Breast epithelium (tissue), 4 donors: ENCODE measurements around the gene NDOR1. TPM values are rescaled to one million over a fixed set of nuclear protein-coding genes. Genes with fewer than 3 reads are reported as not detected.

Experiments
- DNase-seq, 2 donors: peaks; one replicate each; pipeline ENCODE4 v3.0.0-alpha.2; 2019; ENCODE audit warnings: low spot score in 2 of 2
- H3K27ac ChIP-seq, 2 donors: fragments of 200-600 bp; sonication (generic) in 1 of 2; one replicate each; pipeline ENCODE4 v1.5.1; 2016 to 2019; ENCODE audit warnings: mild to moderate bottlenecking in 1 of 2
- H3K27me3 ChIP-seq, 2 donors: fragments of 200-600 bp; sonication (generic) in 1 of 2; one replicate each; pipeline versions ENCODE4 v1.5.1 to v1.6.0; 2017 to 2019; ENCODE audit warnings: control low read depth in 1 of 2, mild to moderate bottlenecking in 1 of 2
- H3K36me3 ChIP-seq: fragments of 200-600 bp; one replicate; pipeline ENCODE4 v1.5.1; 2019
- H3K4me1 ChIP-seq, 2 donors: fragments of 200-600 bp; sonication (generic); one replicate each; pipeline ENCODE4 v1.5.1; 2016 to 2019; ENCODE audit warnings: control low read depth in 1 of 2
- H3K4me3 ChIP-seq, 3 donors: fragments of 200-600 bp; sonication (generic); 1 replicate in 2 of 3; 2 replicates in 1 of 3; pipeline ENCODE4 v1.5.1; 2016 to 2019; ENCODE audit warnings: mild to moderate bottlenecking in 3 of 3, moderate library complexity in 2 of 3
- H3K9me3 ChIP-seq, 2 donors: fragments of 200-600 bp; sonication (generic) in 1 of 2; one replicate each; pipeline ENCODE4 v1.5.1; 2016 to 2019; ENCODE audit warnings: control low read depth in 1 of 2
- CTCF ChIP-seq, 3 donors: fragments of 450-650 bp; IDR thresholded peaks; one replicate each; pipeline ENCODE4 v1.5.1; 2016 to 2017; ENCODE audit warnings: antibody characterized with exemption in 3 of 3, mild to moderate bottlenecking in 3 of 3, moderate library complexity in 3 of 3
- POLR2A ChIP-seq: fragments of 450-650 bp; IDR thresholded peaks from one replicate; pipeline ENCODE4 v1.6.1; 2016; ENCODE audit warnings: antibody characterized with exemption, mild to moderate bottlenecking, moderate library complexity
- POLR2AphosphoS5 ChIP-seq, 3 donors: sonication (generic); formaldehyde crosslinking; IDR thresholded peaks; one replicate each; pipeline ENCODE4 v1.6.1; 2017; ENCODE audit warnings: antibody characterized with exemption in 3 of 3
- intact Hi-C: fragments of 100-400 bp; cut with DNase I; formaldehyde crosslinking; loops from one replicate; pipeline ENCODE4 v1.15.1; 2023; ENCODE audit warnings: low total_unique reads
- total RNA-seq, 3 donors: library from RNA; depleted of rRNA; stranded (reverse); fragments of >200 nt; gene quantifications; one replicate each; pipeline ENCODE4 v1.1.0, GENCODE V29; 2016

The NDOR1 gene
- total RNA-seq, 3 donors from 2014 or later, result 4.6 to 9.5 (median 7.2) TPM

GRCh38 chr9:137221506-137222111 is 16.1 kb downstream of the NDOR1 start:
- TF ChIP-seq POLR2A, result no peak
- no peak for TF ChIP-seq POLR2AphosphoS5 (IDR thresholded peaks at IDR 0.05)
- TF ChIP-seq CTCF (IDR thresholded peaks at IDR 0.05), result no peak
- Histone ChIP-seq H3K4me3 (peak overlapping the region; percentile 35 to 85 (median 77)), H3K9me3 (no peaks in the 10 kb centered on the region), H3K4me1 (peaks cover 7 to 27% of the 10 kb centered on the region in 2 donors), H3K27me3 (no peaks in the 10 kb centered on the region), H3K36me3 (no peaks in the 10 kb centered on the region), H3K27ac (peak overlapping the region in 1 of 2 donors; percentile 54)
- DNase-seq, result no peak
- intact Hi-C loops, result no loop called here

GRCh38 chr9:137222190-137223077 is 16.9 kb downstream of the NDOR1 start, which contains the start of gene RNF208:
Gene RNF208 (minus strand): TSS chr9:137222240. CDS start chr9:137221212, 1,028 bp downstream.
- intact Hi-C loops, result no loop called here
- Histone ChIP-seq H3K4me1 (peaks cover 7 to 24% of the 10 kb centered on the region in 2 donors), H3K27ac (peak within 1 kb of the TSS; percentile 92 to 97)

GRCh38 chr9:137223078-137223970 is 17.8 kb downstream of the NDOR1 start:
- H3K27me3 ChIP-seq, result peaks cover 0 to 3% of the 10 kb centered on the region in 2 donors
- H3K27ac ChIP-seq, result peak overlapping the region; percentile 92 to 97
- H3K4me1 ChIP-seq, result peaks cover 7 to 15% of the 10 kb centered on the region in 2 donors
- peak; percentile 97 to 98 for DNase-seq
- peak overlapping the region; percentile 70 to 85 (median 77) for H3K4me3 ChIP-seq
- H3K9me3 ChIP-seq, result no peaks in the 10 kb centered on the region
- no peak for TF ChIP-seq CTCF (IDR thresholded peaks at IDR 0.05)
- TF ChIP-seq POLR2A, result peak; percentile 39
- intact Hi-C loops, result no loop called here
- no peaks in the 10 kb centered on the region for H3K36me3 ChIP-seq

More at GRCh38 chr9:137222190-137223077, 16.9 kb downstream of the NDOR1 start, which contains the start of gene RNF208:
- Histone ChIP-seq H3K4me3 (peak within 1 kb of the TSS; percentile 70 to 85 (median 77)), H3K9me3 (no peaks in the 10 kb centered on the region), H3K36me3 (no peaks in the 10 kb centered on the region), H3K27me3 (no peaks in the 10 kb centered on the region)
- TF ChIP-seq POLR2A (no peak), POLR2AphosphoS5 (IDR thresholded peaks at IDR 0.05) (no peak), CTCF (IDR thresholded peaks at IDR 0.05) (no peak)
- no peak for DNase-seq

GRCh38 chr9:137224830-137225694 is 19.6 kb downstream of the NDOR1 start, which contains the start of gene CYSRT1:
Gene CYSRT1 (plus strand): TSS chr9:137225174. CDS start chr9:137225622, 448 bp downstream.
- Histone ChIP-seq H3K27ac (peak within 1 kb of the TSS; percentile 92 to 97), H3K36me3 (no peaks in the 10 kb centered on the region), H3K27me3 (peaks cover 4 to 21% of the 10 kb centered on the region in 2 donors), H3K9me3 (no peaks in the 10 kb centered on the region), H3K4me3 (peak within 1 kb of the TSS; percentile 70 to 85 (median 77)), H3K4me1 (peaks cover 7% of the 10 kb centered on the region in 2 donors)
- no peak for TF ChIP-seq CTCF (IDR thresholded peaks at IDR 0.05)
- TF ChIP-seq POLR2A, result no peak
- no peak for TF ChIP-seq POLR2AphosphoS5 (IDR thresholded peaks at IDR 0.05)
- no peak for DNase-seq
- intact Hi-C loops, result loop anchor here (5.0 kb wide), 1 partner anchor 93 kb away; no protein-coding TSS in a partner anchor
